GM18867 (cell line): Measurements from ENCODE around the gene CDYL2.

Experiments
- ATAC-seq: cut with Tn5 transposase; IDR thresholded peaks from one replicate; pipeline ENCODE4 v1.9.1; 2021; ENCODE audit warnings: mild to moderate bottlenecking, moderate library complexity; ENCODE audit not compliant: unreplicated experiment

CDYL2 gene

GRCh38 chr16:80711406-80711805 lies 93.0 kb downstream of the CDYL2 start:
- ATAC-seq: no peak

DNA sequence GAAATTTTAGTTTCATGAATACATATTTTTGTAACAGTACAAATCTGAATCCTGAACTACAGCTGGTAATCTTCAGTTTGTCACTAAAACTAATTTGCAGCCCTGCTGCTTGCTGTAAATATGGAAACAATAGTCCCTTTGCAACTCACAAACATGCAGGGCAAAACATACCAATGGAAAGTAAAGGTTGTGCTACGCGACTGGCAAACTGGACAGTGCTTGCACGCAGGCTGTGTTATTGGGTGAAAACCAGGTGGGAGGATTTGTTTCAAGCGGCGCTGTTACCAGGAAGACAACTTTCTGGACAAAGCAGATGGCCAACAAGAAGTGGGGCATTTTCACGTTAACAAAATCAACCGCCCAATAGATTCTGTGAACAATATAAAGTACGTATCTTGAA lies 93.5 kb downstream of the CDYL2 start:
- peak; percentile 44 for ATAC-seq

- no peak for ATAC-seq
Measured at GRCh38 chr16:80708823-80709222, 95.6 kb downstream of the CDYL2 start.

DNA sequence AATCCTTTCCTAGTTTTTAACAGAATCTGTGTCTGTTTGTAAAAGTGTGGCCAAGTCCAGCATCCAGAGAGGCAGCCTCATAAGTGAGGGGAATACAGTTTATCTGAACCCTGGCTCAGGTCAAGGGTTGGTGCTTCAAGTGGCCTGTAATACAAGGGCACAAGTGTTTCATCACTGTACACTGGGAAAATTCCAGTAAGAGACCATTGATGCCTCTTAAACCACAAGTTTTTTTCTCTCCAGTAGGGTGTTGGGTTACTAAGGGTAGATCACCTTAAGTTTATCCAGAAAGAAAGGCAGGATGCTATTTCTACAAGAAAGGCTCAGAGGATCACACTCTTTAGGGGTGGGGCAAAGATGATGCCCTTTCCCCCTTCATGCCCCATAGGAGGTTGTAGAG lies 96.7 kb downstream of the CDYL2 start:
- no peak for ATAC-seq

- ATAC-seq: no peak
Measured at GRCh38 chr16:80705596-80705995, 98.8 kb downstream of the CDYL2 start.

GRCh38 chr16:80704751-80705505 lies 99.5 kb downstream of the CDYL2 start:
- no peak for ATAC-seq

GRCh38 chr16:80703131-80704071 lies 101.0 kb downstream of the CDYL2 start:
- no peak for ATAC-seq

DNA sequence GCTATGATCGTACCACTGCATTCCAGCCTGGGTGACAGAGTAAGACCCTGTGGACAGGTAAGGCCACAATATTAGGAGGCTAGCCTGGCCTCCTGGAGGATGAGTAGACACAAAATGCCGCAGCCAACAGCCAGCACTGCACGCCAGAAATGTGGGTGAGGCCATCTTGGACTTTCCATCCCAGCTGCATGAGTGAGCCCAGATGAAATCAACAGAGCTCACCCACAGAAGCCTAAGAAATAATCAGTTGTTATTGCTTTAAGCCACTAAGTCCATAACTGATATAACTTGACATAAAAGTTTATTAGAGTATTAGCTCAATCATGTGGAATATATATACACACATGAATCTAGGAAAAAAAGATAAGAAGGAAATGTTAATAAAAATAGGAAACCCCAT lies 101.7 kb downstream of the CDYL2 start:
- ATAC-seq: no peak

DNA sequence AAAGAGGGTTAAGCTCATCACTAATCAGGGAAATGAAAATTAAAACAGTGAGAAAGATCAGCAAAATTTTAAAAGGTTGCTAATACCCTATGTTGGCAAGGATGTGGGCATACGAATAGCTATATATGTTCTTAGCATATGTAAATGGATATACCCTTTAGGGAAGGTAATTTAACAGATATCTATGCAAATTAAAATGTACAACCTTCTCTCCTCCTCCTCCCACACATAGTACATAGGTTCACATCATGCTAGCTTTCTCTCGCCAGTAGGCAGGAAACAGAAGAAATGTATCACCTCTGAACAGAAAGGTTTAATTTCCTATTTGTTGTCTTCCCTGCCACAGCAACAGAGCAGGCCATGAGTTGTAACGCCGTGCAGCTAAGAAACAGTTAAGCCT lies 103.8 kb downstream of the CDYL2 start:
- ATAC-seq: no peak

DNA sequence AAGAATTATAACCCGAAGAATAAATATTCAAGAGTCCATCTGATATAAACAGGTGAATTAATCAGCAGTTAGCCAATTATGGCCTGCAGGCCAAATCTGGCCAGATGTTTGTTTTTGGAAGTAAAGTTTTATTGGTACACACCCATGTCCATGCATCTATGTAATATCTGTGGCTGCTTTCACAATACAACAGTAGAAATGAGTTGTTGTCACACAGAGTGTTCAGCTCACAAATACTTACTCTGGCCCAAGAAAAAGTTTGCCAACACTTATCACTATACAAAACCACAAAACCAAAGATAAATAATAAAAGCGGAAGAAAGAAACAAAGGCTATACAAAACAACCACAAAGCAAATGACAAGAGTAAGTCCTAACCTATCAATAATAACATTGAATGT lies 109.4 kb downstream of the CDYL2 start:
- peak; percentile 41 for ATAC-seq

GRCh38 chr16:80693553-80693952 lies 110.8 kb downstream of the CDYL2 start:
- ATAC-seq: no peak

DNA sequence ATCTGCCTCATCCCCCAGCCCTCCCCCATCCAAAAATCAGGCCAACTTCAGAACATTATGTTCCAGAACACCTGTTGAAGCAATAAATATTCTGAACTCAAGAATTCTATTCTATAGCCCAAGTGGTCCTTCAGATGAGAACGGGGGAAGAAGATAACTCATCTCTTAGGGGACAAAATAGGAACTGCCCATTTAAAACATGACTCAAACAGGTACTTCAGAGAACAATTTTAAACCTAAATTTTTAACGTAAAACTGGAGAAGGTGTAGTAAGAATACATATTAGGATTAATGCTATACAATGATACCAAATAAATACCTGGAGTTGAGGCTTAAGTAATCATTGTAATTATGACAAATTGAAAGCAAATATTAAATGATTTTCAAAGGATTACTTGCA lies 112.1 kb downstream of the CDYL2 start:
- no peak for ATAC-seq

DNA sequence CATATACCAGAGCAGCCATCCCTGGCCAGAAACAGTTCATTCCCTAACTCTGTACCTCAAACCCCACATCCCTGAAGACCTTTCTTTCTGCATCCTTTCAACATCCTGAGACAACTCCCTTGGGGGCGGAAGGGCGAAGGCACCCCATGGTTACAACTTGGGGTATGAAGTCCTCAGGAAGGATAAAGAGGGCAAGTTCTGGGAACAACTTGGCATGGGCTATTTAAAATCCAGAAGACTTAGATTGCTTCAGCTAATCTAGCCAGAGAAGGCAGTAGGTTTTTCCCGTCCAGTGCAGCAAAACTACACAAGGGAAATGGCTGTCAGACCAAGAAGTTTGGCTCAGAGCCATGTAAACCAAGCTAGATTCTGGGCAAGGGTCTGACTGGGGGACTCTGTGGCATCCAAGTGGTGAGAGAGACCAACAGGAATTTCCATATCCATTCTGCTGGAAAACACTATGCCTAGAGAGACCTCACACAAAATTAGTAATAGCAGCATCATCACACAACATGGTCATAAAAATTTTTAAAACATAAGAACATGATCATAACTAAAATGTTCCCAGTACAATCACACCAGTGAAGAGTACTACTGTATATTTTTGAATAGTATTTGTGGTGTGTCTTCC lies 113.2 kb downstream of the CDYL2 start:
- ATAC-seq: no peak

GRCh38 chr16:80689487-80689886 lies 114.9 kb downstream of the CDYL2 start:
- no peak for ATAC-seq

DNA sequence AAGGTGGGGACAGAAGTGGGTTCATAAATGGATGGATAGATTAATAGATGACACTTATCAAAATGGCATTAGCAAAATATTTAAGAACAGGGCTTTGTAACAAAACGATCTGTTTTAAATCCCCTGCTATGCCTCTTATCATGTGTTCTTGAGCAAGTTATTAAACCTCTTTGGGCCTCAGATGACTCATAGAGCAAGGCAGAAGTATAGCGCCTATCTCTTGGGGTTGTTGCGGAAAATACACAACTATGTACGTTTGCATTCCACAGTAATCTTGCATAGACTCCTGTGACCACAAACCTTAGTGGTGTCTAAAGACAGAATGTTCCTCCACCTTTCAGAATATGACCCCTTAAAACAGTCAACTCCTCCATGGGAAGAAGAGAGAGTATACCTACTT lies 116.8 kb downstream of the CDYL2 start:
- ATAC-seq: no peak

DNA sequence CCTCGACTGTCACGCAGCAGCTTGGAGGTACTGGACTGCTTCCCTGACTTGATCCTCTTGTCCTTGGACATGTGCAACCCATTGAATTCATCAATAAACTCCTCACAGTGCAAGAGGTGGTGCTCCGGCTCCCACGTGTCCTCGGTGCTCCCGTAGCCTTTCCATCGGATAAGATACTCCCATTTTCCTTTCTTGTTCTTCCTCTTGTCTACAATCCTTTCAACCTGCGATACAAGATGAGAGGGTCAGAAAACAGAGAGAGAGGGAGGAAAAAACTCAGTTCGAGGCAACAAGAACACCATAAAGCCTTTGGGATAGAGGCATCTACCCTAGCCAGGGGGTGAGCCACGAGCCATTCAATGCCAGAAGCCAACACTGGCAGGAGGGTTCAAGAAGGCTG lies 119.5 kb downstream of the CDYL2 start:
- no peak for ATAC-seq

DNA sequence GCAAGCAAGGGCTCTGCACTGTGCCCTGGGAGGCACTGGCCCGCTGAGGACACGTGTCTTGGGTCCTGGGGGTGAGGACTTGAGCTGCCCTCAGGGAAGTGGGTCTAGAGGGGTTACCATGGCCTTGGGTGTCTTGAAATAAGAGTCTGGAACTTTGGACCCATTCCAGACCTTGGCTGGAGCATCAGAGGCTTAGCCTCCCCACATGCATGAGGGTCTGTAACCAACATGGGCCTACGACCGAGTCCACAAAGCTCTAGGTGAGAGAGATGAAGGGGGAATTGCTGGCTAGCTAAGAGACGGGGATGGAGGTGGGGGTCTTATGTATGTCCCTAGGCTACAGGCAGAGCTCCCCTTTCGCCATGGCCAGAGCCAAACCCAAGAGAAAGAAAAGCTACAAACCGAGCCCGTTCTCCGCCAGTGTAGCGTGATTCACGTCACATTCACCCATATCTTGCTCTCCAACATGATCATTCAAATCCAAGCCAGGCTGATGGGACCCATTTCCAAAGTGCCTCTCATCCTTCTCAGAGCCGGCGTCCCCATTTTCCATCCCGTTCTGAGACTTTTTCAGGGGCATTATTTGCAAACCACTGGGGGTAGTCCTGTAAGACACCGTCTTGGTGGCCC lies 120.1 kb downstream of the CDYL2 start:
- no peak for ATAC-seq

DNA sequence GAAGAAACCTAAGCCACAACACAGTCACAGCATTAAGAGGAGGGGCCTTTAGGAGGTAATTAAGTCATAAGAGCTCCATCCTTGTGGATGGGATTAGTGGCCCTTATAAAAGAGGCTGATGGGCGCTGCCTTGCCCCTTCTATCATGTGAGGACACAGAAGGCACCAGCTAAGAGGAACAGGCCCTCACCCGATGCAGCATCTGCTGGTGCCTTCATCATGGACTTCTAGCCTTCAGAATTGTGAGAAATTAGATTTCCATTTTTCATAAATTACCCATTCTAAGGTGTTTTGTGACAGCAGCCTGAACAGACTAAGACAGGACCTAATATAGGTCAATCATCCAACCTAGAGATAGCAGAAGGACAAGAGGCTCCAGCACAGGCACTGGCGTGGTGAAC lies 120.8 kb downstream of the CDYL2 start:
- no peak for ATAC-seq

GRCh38 chr16:80682421-80683070 lies 121.9 kb downstream of the CDYL2 start:
- no peak for ATAC-seq

DNA sequence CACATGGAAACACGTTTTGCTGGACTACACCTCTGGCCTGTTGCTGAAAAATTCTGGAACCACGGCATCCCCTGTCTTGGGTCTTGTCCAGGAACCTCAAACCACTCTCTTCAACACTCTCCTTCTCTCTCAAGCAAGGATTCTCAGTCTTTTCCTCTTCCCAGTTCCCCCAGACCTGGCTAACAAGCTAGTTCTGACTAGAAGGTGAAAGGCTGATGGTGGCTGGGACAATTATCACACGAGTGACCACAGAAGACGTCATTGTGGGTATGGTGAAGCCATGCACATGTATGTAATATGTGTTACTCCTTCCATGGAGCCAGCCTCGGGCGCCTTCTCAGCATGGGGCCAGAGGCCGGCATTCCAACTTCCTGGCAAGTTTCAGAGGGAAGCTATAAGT lies 123.0 kb downstream of the CDYL2 start:
- no peak for ATAC-seq

GRCh38 chr16:80680839-80681238 lies 123.6 kb downstream of the CDYL2 start:
- ATAC-seq: no peak
